ENCODE measurements around the gene GAL.

GAL gene

GRCh38 chr11:68659158-68659921 lies 25.0 kb upstream of the GAL start:
- peak; percentile 92 for DNase-seq (ENCODE audit: low read depth)

GRCh38 chr11:68660066-68660810 lies 24.1 kb upstream of the GAL start:
- no peak for DNase-seq (ENCODE audit: low read depth)

- no peak for DNase-seq (ENCODE audit: low read depth)
These were observed 23.3 kb upstream of the GAL start for GRCh38 chr11:68661014-68661413.

- no peak for DNase-seq (ENCODE audit: low read depth)
These were observed 22.4 kb upstream of the GAL start for GRCh38 chr11:68661697-68662603.

- DNase-seq (ENCODE audit: low read depth): no peak
These were observed 20.8 kb upstream of the GAL start for GRCh38 chr11:68663482-68664010.

GRCh38 chr11:68664141-68664540 lies 20.2 kb upstream of the GAL start:
- DNase-seq (ENCODE audit: low read depth): no peak

- no peak for DNase-seq (ENCODE audit: low read depth)
These were observed 19.4 kb upstream of the GAL start for GRCh38 chr11:68664906-68665305.

- DNase-seq (ENCODE audit: low read depth): no peak
These were observed 18.9 kb upstream of the GAL start for GRCh38 chr11:68665436-68665835.

GRCh38 chr11:68666849-68667248 lies 17.5 kb upstream of the GAL start:
- no peak for DNase-seq (ENCODE audit: low read depth)

- DNase-seq (ENCODE audit: low read depth): no peak
These were observed 16.5 kb upstream of the GAL start for GRCh38 chr11:68667511-68668500.

GRCh38 chr11:68669301-68670090 lies 14.8 kb upstream of the GAL start:
- no peak for DNase-seq (ENCODE audit: low read depth)

- DNase-seq (ENCODE audit: low read depth): no peak
These were observed 13.9 kb upstream of the GAL start for GRCh38 chr11:68670208-68670992.

- DNase-seq (ENCODE audit: low read depth): no peak
These were observed 10.9 kb upstream of the GAL start for GRCh38 chr11:68673306-68673945.

GRCh38 chr11:68673991-68674390 lies 10.4 kb upstream of the GAL start:
- DNase-seq (ENCODE audit: low read depth): no peak

GRCh38 chr11:68674461-68674860 lies 9.9 kb upstream of the GAL start:
- no peak for DNase-seq (ENCODE audit: low read depth)

- peak; percentile 91 for DNase-seq (ENCODE audit: low read depth)
These were observed 6.9 kb upstream of the GAL start for GRCh38 chr11:68677432-68677831.

- no peak for DNase-seq (ENCODE audit: low read depth)
These were observed 6.3 kb upstream of the GAL start for GRCh38 chr11:68678031-68678441.

GRCh38 chr11:68680541-68681231 lies 3.7 kb upstream of the GAL start:
- DNase-seq (ENCODE audit: low read depth): no peak
